H9 (cell line): ENCODE measurements around the gene SH3BP2. TPM values are rescaled to one million over a fixed set of nuclear protein-coding genes. Genes with fewer than 3 reads are reported as not detected.
A peak's percentile ranks its signal among the peaks of the same experiment; 100 is the strongest.

Experiments
- DNase-seq: peaks from one replicate; pipeline ENCODE4 v3.0.0-alpha.2; 2017
- H2AFZ ChIP-seq: one replicate; pipeline ENCODE4 v1.6.1; 2013; ENCODE audit warnings: mild to moderate bottlenecking, low read length, control low read depth, moderate library complexity
- H2AK5ac ChIP-seq: 2 replicates; pipeline ENCODE4 v1.6.1; 2013; ENCODE audit warnings: low read length, control low read depth, mixed read lengths; ENCODE audit not compliant: insufficient read length
- H2BK120ac ChIP-seq: one replicate; pipeline ENCODE4 v1.6.1; 2013; ENCODE audit warnings: low read depth, mild to moderate bottlenecking, low read length, control low read depth, inconsistent platforms; ENCODE audit not compliant: poor library complexity, severe bottlenecking
- H2BK12ac ChIP-seq: 2 replicates; pipeline ENCODE4 v1.6.1; 2013; ENCODE audit warnings: low read length, control low read depth, mixed read lengths, low read depth; ENCODE audit not compliant: insufficient read length
- H2BK15ac ChIP-seq: 2 replicates; pipeline ENCODE4 v1.6.1; 2013; ENCODE audit warnings: low read depth, low read length, control low read depth
- H2BK20ac ChIP-seq: one replicate; pipeline ENCODE4 v1.6.1; 2013; ENCODE audit warnings: low read depth, mild to moderate bottlenecking, low read length, control low read depth, inconsistent platforms; ENCODE audit not compliant: poor library complexity, severe bottlenecking
- H2BK5ac ChIP-seq: 2 replicates; pipeline ENCODE4 v1.6.1; 2013; ENCODE audit warnings: low read length, control low read depth, mixed read lengths; ENCODE audit not compliant: insufficient read length
- H3K14ac ChIP-seq: 2 replicates; pipeline ENCODE4 v1.6.1; 2013; ENCODE audit warnings: low read length, control low read depth; ENCODE audit not compliant: insufficient read depth
- H3K18ac ChIP-seq: 2 replicates; pipeline ENCODE4 v1.6.1; 2013; ENCODE audit warnings: low read depth, mild to moderate bottlenecking, mixed read lengths, low read length, control low read depth; ENCODE audit not compliant: insufficient read length
- H3K23ac ChIP-seq: 2 replicates; pipeline ENCODE4 v1.6.1; 2013; ENCODE audit warnings: low read length, control low read depth, mixed read lengths, low read depth; ENCODE audit not compliant: insufficient read length
- H3K23me2 ChIP-seq: 2 replicates; pipeline ENCODE4 v1.6.1; 2013; ENCODE audit warnings: low read depth, mild to moderate bottlenecking, mixed read lengths, low read length, control low read depth; ENCODE audit not compliant: insufficient read length, poor library complexity, severe bottlenecking
- H3K27ac ChIP-seq: 2 replicates; pipeline ENCODE4 v1.5.1; 2013; ENCODE audit warnings: low read length, control low read depth, mixed read lengths, low read depth; ENCODE audit not compliant: insufficient read length
- H3K27me3 ChIP-seq: 2 replicates; pipeline ENCODE4 v1.6.1; 2013; ENCODE audit warnings: low read length, control low read depth, inconsistent platforms; ENCODE audit not compliant: insufficient read depth
- H3K4ac ChIP-seq: 2 replicates; pipeline ENCODE4 v1.6.1; 2013; ENCODE audit warnings: low read depth, mild to moderate bottlenecking, control low read depth, inconsistent platforms, low read length, moderate library complexity
- H3K4me1 ChIP-seq: 2 replicates; pipeline ENCODE4 v1.6.1; 2013; ENCODE audit warnings: low read length, control low read depth, inconsistent platforms; ENCODE audit not compliant: insufficient read depth
- H3K4me2 ChIP-seq: 2 replicates; pipeline ENCODE4 v1.6.1; 2013; ENCODE audit warnings: low read length, control low read depth, mixed read lengths; ENCODE audit not compliant: insufficient read length, insufficient read depth
- H3K56ac ChIP-seq: 2 replicates; pipeline ENCODE4 v1.6.1; 2013; ENCODE audit warnings: low read depth, mild to moderate bottlenecking, mixed read lengths, low read length, control low read depth; ENCODE audit not compliant: insufficient read length
- H3K79me1 ChIP-seq: 2 replicates; pipeline ENCODE4 v1.6.1; 2013; ENCODE audit warnings: low read depth, mild to moderate bottlenecking, moderate library complexity, low read length, control low read depth, inconsistent platforms; ENCODE audit not compliant: insufficient read depth, poor library complexity, severe bottlenecking
- H3K79me2 ChIP-seq: 2 replicates; pipeline ENCODE4 v1.6.1; 2013; ENCODE audit warnings: low read length, control low read depth, inconsistent platforms; ENCODE audit not compliant: insufficient read depth
- H3K9ac ChIP-seq: 2 replicates; pipeline ENCODE4 v1.6.1; 2013; ENCODE audit warnings: low read length, control low read depth, mixed read lengths; ENCODE audit not compliant: insufficient read length; ENCODE audit errors: extremely low read depth
- H3K9me3 ChIP-seq: one replicate; pipeline ENCODE4 v1.6.1; 2013; ENCODE audit warnings: low read depth, low read length, inconsistent platforms; ENCODE audit not compliant: control insufficient read depth
- H3T11ph ChIP-seq: one replicate; pipeline ENCODE4 v1.6.1; 2013; ENCODE audit warnings: mild to moderate bottlenecking, low read length, control low read depth, inconsistent platforms
- H4K20me1 ChIP-seq: one replicate; pipeline ENCODE4 v1.6.1; 2013; ENCODE audit not compliant: control insufficient read depth, insufficient read length, insufficient read depth
- H4K5ac ChIP-seq: 2 replicates; pipeline ENCODE4 v1.6.1; 2013; ENCODE audit warnings: low read depth, mild to moderate bottlenecking, mixed read lengths, low read length, control low read depth; ENCODE audit not compliant: insufficient read length
- H4K8ac ChIP-seq: replicated peaks from 2 replicates; pipeline ENCODE4 v1.6.1; 2013; ENCODE audit warnings: low read length, control low read depth, mixed read lengths, low read depth; ENCODE audit not compliant: insufficient read length
- H4K91ac ChIP-seq: 2 replicates; pipeline ENCODE4 v1.6.1; 2013; ENCODE audit warnings: low read depth, mild to moderate bottlenecking, moderate library complexity, mixed read lengths, low read length, control low read depth; ENCODE audit not compliant: insufficient read length
- H3K27ac Mint-ChIP-seq, 3 experiments: 2 replicates in 2 of 3; 3 replicates in 1 of 3; pipeline ENCODE4 v1.8.0; 2020 to 2021; ENCODE audit warnings: mixed read lengths in 3 of 3, mild to moderate bottlenecking in 1 of 3, moderate library complexity in 1 of 3
- H3K27me3 Mint-ChIP-seq: 2 replicates; pipeline ENCODE4 v1.8.0; 2021; ENCODE audit warnings: low read depth, mild to moderate bottlenecking, moderate library complexity, mixed read lengths
- H3K36me3 Mint-ChIP-seq, 3 experiments: 2 replicates in 2 of 3; 3 replicates in 1 of 3; pipeline ENCODE4 v1.8.0; 2020 to 2021; ENCODE audit warnings: low read depth in 3 of 3, mixed read lengths in 3 of 3; ENCODE audit not compliant: insufficient read depth in 1 of 3
- H3K4me1 Mint-ChIP-seq, 2 experiments: 2 replicates each; pipeline ENCODE4 v1.8.0; 2020; ENCODE audit warnings: mixed read lengths in 2 of 2
- H3K4me3 Mint-ChIP-seq, 2 experiments: 2 replicates in 1 of 2; 3 replicates in 1 of 2; pipeline ENCODE4 v1.8.0; 2020 to 2021; ENCODE audit warnings: mild to moderate bottlenecking in 2 of 2, mixed read lengths in 2 of 2, moderate library complexity in 1 of 2
- H3K9me3 Mint-ChIP-seq, 2 experiments: 2 replicates in 1 of 2; 3 replicates in 1 of 2; pipeline ENCODE4 v1.8.0; 2020; ENCODE audit warnings: mild to moderate bottlenecking in 2 of 2, mixed read lengths in 2 of 2, moderate library complexity in 1 of 2
- CTCF ChIP-seq: fragments of 200-600 bp; sonication (generic); conservative IDR thresholded peaks from 3 replicates; pipeline ENCODE4 v1.8.0; 2021; ENCODE audit warnings: antibody characterized with exemption, mild to moderate bottlenecking
- WGBS: extraction: QIAGEN DNeasy Blood & Tissue Kit; methylation state at CpG from one replicate; pipeline ENCODE4 v1.1.7; 2013; ENCODE audit warnings: missing lambda C conversion rate, low lambda C conversion rate, mixed read lengths; ENCODE audit not compliant: insufficient read length; ENCODE audit errors: extremely low coverage; 5-methylcytosine and 5-hydroxymethylcytosine counted together
- total RNA-seq: library from RNA; stranded (reverse); gene quantifications from 2 replicates; pipeline ENCODE4 v1.2.1, GENCODE V29; 2021

Gene SH3BP2
- total RNA-seq, 1 experiment from 2014 or later = 37.6 TPM

- H3K9me3 Mint-ChIP-seq = 0 out of 5 replicates have a peak, but pooled peaks cover 0 to 2% of the 10 kb centered on the region in 2 experiments
- peak overlapping the region; percentile 3 to 75; a peak in 3 of 5 replicates for H3K4me3 Mint-ChIP-seq
- H3K9me3 ChIP-seq = no peaks in the 10 kb centered on the region
- no peak overlapping the region for H2BK12ac ChIP-seq
- H3K36me3 Mint-ChIP-seq = peaks cover 0 to 4% (median 2%) of the 10 kb centered on the region in 3 experiments; a peak in 1 of 7 replicates
- peaks cover 2% of the 10 kb centered on the region; the same call in 1 of the 2 replicates for H3K79me2 ChIP-seq
- TF ChIP-seq CTCF = no peak
- H3K4me1 ChIP-seq = no peaks in the 10 kb centered on the region
- H4K8ac ChIP-seq = no peak overlapping the region
- no peak overlapping the region for H4K91ac ChIP-seq
- peaks cover 4% of the 10 kb centered on the region for H3K23me2 ChIP-seq
- H3K79me1 ChIP-seq = no peaks in the 10 kb centered on the region
- no peak overlapping the region for H4K5ac ChIP-seq
- no peak overlapping the region for H3K27ac ChIP-seq
- no peak overlapping the region for H2BK20ac ChIP-seq
- no peak overlapping the region for H3K9ac ChIP-seq
- no peak overlapping the region for H3T11ph ChIP-seq
- no peak overlapping the region for H3K23ac ChIP-seq
- no peaks in the 10 kb centered on the region for H4K20me1 ChIP-seq
- H3K4me2 ChIP-seq = no peak overlapping the region
- no peak overlapping the region for H3K14ac ChIP-seq
- no peaks in the 10 kb centered on the region for H3K27me3 Mint-ChIP-seq
- H3K4ac ChIP-seq = no peak overlapping the region
- H2AK5ac ChIP-seq = no peak overlapping the region
- H3K27me3 ChIP-seq = no peaks in the 10 kb centered on the region
- H2AFZ ChIP-seq = no peak overlapping the region
- H3K4me1 Mint-ChIP-seq = peaks cover 22 to 35% of the 10 kb centered on the region in 2 experiments
- no peak overlapping the region for H2BK5ac ChIP-seq
- no peak overlapping the region for H3K56ac ChIP-seq
- no CpG with 5 or more reads among the region's 3 CpGs for WGBS
- H3K18ac ChIP-seq = no peak overlapping the region
- H2BK120ac ChIP-seq = no peak overlapping the region
- no peak overlapping the region; a peak in 1 of 7 replicates for H3K27ac Mint-ChIP-seq
- no peak overlapping the region for H2BK15ac ChIP-seq
- DNase-seq = no peak
Observed at GRCh38 chr4:2757426-2757825, 35.5 kb upstream of the SH3BP2 start.
